Right ventricle myocardium superior (tissue), 1 donor: ENCODE data around the gene KIF25. TPM values are rescaled to one million over a fixed set of nuclear protein-coding genes. Genes with fewer than 3 reads are reported as not detected.

Source experiments
- ATAC-seq: fragments of 200-7000 bp; cut with Tn5 transposase; one replicate; pipeline ENCODE4 v1.9.1; 2020; ENCODE audit warnings: mild to moderate bottlenecking; ENCODE audit not compliant: poor library complexity
- DNase-seq: peaks from one replicate; pipeline ENCODE4 v3.0.0-alpha.2; 2020
- intact Hi-C: fragments of 100-400 bp; cut with DNase I; formaldehyde crosslinking; loops from one replicate; pipeline ENCODE4 v1.11.2; 2022
- total RNA-seq: library from RNA; stranded (reverse); fragmentation: NEBNext Ultra II Directional; extraction: Animal tissue kit (Norgen Biotek cat#: 25700); gene quantifications from one replicate; pipeline ENCODE4 v1.2.1, GENCODE V29; 2021
- donor health status: DM: no; HTN: yes; CAD: no; lungs with severe emphysema.

Gene KIF25
- total RNA-seq, 1 donor from 2014 or later = 0.35 TPM

DNA sequence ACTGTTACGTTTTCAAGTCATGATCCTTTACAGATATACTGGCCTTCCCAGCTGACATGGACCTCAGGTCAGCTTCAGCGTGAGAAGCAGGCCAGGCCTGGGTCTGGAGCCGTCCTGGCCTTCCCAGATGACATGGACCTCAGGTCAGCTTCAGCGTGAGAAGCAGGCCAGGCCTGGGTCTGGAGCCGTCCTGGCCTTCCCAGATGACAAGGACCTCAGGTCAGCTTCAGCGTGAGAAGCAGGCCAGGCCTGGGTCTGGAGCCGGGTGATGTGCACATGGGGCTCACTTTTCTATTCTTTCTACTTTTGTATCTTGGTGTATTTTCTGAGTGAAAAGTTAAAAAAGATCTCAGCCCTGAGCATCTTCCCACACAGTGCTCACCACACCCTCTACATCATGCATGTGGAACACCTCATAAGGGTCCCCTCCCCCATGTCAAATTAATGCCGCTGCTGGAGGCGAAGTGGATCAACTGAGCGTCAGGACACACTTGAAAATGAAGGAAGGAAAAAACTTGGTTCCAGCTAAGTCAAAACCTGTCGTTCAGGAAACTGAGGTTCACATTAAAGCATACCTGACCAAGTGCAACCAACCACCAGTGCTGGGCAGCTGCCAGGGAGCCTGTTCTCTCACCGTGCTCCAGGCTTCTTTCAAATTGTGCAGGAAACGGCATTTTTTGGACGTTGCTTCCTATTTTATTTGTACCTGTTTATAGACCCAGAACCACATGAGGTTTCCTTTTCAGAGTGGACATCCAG is 32.2 kb downstream of the KIF25 start:
- no peak for DNase-seq
- intact Hi-C loops = loop anchor here (10.0 kb wide), 1 partner anchor 65 kb away; no protein-coding TSS in a partner anchor
- ATAC-seq = peak; percentile 35

DNA sequence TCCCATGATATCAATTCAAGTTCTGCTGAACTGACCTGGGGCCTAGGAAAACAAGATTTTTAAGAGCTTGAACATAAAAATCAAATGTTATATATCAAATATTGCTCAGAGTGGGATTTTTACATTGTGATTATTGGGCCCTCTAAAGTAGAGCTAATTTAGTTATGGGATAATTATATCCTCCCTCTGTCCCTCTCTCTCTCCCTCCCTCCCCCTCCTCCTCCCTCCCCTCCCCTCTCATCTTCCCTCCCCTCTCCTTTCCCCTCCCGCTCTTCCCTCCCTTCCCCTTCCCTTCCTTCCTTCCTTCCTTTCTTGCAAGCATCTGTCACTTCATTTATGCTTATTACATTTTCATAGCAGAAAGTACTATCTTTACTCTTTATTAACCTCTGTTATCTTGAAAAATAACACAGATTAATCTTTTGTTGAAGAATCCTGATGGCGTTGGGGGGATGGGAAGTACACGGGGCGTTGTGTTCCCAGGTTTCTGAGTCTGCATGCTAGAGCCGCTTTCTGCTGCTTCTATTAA is 32.8 kb downstream of the KIF25 start:
- intact Hi-C loops = loop anchor here (10.0 kb wide), 1 partner anchor 65 kb away; no protein-coding TSS in a partner anchor
- ATAC-seq (no peak), DNase-seq (no peak)

DNA sequence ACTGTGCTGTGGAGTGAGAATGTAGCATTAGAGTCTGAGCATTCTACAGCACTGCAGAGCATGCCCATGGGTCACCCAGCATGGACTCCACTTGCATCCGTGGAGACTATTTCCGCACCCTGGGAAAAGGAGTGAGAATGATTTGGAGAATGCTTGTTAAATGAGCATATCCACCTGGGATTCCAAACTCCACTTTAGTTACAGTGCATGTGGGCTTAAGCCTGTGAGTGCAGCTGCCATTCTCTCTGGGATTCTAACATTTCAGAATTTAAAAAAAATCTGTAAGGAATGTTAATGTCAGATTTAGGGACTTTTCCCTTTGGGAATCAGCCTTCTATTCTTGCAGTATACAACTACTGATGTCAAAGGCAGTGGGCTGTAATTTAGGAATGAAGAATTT is 33.4 kb downstream of the KIF25 start:
- intact Hi-C loops = loop anchor here (10.0 kb wide), 1 partner anchor 66 kb away; no protein-coding TSS in a partner anchor
- DNase-seq (no peak), ATAC-seq (no peak)

DNA sequence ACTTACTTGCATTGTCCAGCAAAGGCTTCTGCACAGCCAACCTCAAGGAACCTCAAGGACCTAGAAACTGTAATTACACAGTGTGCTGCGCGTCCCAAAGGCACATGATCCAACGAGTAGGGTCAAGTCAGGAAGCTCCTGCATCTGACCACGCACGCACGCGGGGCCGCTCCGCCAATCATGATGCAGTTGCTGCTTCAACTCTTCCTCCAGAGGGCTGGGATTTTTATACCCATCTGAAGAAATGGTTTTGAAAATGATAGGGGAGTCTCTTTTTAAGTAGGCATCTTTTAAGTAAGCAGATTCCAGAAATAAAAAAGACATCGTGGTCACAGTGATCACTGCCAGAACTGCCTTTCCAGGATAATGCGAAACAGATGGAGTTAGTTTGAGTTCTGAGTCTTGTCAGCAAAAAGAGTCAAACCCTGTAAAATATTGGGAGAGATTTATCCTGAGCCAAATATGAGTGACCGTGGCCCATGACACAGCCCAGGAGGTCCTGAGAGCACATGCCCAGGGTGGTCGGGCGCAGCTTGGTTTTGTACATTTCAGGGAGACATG is 34.0 kb downstream of the KIF25 start:
- intact Hi-C loops = loop anchor here (10.0 kb wide), 1 partner anchor 67 kb away; no protein-coding TSS in a partner anchor
- ATAC-seq (peak; percentile 46), DNase-seq (peak; percentile 69)

DNA sequence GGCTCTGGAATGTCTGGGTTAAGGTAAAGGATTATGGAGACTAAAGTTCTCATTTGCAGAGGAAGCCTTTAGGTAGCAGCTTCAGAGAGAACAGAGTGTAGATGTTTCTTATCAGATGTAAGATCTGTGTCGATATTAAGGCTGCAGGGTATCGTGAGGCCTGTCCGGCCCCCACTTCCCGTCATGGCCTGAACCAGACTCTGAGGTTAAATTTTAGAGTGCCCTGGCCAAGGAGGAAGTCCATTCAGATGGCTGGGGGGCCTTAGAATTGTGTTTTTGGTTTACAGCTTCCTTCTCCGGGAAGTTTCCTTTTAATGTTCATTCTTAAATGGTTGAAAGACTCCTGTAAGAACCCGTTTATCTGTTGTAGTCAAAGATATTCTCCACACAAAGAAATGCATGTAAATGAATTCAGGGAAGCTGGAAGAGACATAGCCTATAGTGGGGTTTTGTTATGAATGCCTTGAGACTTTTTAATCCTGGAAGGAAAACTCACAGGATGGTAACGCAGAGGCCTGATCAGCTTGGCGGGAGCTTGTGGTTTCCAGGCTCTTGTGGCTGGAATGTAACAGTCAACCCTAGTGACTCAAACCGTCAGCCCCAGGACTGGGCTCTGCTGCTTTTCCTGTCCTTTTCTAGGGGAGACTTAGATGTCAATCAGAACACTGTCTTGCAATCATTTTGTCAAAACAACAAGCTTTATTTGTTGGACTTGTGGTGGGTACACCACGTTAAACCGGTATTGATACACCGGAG is 34.7 kb downstream of the KIF25 start:
- intact Hi-C loops = loop anchor here (10.0 kb wide), 1 partner anchor 67 kb away; no protein-coding TSS in a partner anchor
- DNase-seq (no peak), ATAC-seq (no peak)

DNA sequence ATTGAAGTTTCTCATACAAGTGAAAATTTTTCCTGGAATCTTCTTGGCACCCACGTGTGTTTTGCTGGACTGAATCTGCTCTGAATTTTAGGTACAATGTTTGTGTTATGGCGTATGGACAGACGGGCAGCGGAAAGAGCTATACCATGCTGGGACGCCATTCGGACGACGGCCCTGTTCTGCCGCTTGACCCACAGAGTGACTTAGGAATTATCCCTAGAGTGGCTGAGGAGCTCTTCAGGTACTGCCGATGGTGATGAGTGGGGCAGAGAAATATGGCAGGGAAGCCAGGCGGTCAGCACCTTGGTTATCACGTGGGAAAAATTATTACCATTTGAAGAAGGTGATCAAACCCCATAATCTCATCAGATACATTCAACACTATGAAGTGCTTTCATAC is 36.3 kb downstream of the KIF25 start:
- ATAC-seq (no peak), DNase-seq (no peak)
- intact Hi-C loops = loop anchor here (10.0 kb wide), 1 partner anchor 69 kb away; no protein-coding TSS in a partner anchor

DNA sequence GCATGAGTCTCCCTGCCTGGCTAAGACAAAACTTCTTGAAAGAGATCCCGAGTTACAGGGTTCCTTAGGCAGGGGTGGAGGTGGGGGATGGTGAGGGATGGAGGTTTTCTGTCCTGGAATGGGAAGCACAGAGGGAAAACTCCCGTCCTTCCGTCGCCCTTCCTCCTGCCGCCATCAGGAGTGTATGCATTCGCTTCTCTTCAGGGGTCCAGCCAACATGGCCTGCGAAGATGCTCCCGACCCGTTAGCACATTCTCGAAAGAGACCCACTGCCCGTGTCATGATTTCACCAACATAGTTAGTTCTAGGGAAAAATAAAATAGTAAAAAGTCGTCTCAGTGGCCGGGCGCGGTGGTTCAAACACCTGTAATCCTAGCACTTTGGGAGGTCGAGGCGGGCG is 37.1 kb downstream of the KIF25 start:
- no peak for ATAC-seq
- no peak for DNase-seq
- intact Hi-C loops = loop anchor here (10.0 kb wide), 1 partner anchor 70 kb away; no protein-coding TSS in a partner anchor

DNA sequence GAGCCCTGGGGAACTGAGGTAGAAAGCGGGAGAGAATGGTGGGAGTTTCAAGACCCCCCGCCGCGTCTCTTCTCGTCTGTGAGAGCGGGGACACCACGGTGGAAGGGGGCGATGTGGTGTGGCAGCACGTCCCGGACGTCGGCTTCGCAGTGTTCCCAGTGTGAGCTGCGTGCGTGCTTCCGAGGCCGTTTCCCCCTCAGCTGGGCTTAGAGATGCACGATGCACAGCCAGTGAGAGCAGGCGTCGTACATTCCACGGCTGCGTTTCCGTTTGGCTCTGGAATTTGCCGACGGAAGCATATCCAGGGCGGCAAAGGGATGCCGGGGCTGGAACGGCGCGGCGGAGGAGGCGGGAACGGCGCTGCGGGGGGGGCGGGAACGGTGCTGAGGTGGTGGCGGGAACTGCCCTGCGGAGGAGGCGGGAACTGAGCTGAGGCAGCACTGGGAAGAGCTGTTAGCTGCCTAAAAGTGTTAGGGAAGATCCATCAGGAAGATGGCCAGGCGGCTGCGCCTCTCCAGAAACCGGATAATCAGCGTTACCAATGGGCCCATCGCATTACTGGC is 37.7 kb downstream of the KIF25 start:
- peak; percentile 66 for ATAC-seq
- peak; percentile 82 for DNase-seq
- intact Hi-C loops = loop anchor here (10.0 kb wide), 1 partner anchor 70 kb away; no protein-coding TSS in a partner anchor

DNA sequence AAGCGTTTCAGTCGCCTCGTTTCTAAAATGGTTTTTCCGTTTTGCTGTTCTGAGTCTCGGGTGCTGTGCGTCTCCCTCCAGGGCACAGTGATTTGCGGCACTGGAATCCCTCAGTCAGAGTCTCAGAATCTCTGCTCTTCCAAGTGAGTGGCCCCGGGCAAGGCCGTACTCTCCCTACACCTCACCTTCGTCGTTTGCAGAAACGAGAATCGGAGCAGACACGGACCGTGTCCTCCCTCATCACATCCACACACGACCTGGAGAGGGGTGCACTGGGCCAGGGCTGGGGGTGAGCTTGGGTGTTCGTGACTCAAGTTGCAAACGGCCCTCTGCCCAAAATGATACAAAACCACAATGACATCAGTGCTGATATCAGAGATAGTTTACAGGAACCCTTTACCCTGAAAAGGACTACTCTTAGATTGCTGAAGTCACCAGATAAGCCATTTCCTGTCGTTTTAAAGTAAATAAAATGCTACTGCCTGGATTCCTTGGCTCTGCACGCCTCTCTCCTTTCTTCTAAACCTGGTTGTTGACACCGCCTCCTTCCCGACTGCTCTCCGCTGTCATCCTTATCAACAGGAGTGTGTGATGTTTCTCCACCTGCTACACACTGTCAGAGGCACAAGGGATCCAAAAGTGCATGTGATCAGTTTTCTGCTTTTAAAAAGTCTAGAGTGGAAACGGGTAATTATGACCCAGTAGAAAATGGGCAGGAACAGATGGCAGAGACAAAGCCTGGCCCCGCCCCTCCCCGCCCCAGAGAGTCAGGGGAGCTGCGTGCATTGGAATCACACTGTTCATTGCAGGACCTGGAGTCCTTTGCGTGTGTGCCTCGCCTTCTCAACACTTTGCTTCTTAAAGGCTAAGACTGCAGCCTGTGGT is 38.4 kb downstream of the KIF25 start:
- intact Hi-C loops = loop anchor here (10.0 kb wide), 1 partner anchor 71 kb away; no protein-coding TSS in a partner anchor
- no peak for DNase-seq
- ATAC-seq = peak; percentile 38

DNA sequence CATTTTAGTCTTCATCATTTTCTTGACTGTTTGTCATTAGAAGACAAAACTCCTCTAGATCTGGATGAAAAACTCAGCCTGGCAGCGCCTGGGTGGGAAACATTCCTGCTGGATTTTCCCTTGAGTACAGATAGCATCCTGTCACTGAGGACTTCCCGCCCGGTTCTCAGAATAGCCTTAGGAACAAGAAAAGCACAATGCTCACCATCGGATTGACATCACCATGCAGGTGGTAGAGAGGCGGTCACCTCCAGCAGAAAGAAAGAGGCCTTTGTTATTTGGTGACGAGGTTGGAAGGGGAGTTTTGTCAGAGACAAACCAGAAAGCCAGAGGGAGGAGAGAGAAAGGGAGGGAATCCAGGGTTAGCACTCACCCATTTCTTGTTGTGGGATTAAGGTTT is 39.8 kb downstream of the KIF25 start:
- ATAC-seq (peak; percentile 34), DNase-seq (no peak)
- intact Hi-C loops = loop anchor here (10.0 kb wide), 1 partner anchor 72 kb away; no protein-coding TSS in a partner anchor

DNA sequence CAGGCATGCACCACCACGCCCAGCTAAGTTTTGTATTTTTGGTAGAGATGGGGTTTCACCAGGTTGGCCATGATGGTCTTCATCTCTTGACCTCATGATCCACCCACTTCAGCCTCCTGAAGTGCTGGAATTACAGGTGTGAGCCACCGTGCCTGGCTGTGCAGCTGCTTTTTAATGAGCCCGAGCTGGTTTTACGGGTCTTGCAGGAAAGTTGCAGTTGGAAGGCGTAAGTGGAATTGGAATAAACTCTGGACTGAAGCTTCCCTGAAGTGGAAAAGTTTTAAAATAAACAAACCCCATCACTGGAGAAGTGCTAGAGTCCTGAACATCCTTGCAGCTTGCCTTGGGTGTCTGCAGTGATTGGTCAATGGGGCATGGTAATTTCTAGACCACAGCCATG is 40.4 kb downstream of the KIF25 start:
- intact Hi-C loops = loop anchor here (10.0 kb wide), 1 partner anchor 73 kb away; no protein-coding TSS in a partner anchor
- no peak for DNase-seq
- no peak for ATAC-seq

DNA sequence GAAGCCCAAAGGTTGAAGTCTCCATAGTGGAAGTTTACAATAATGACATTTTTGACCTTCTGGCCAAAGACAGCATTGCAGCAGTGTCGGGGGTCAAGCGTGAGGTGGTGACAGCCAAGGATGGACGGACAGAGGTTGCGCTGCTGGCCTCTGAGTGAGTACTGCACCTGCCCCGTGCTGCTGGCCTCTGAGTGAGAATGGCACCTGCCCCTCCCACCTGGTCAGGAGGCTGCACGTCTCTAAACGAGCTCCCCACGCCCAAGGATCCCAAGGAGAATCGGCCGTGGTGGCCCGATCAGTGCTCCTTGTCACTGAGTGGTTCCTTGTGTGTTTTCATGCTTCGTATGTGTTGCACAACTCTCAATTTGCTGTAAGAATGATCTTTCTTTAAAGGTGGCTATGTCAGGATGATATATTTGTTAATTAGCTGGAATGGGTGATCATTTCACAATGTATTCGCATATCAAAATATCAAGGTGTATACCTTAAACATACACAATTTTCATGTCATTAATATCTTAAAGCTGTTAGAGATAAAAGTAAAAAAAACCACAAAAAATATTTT is 41.2 kb downstream of the KIF25 start:
- DNase-seq (no peak), ATAC-seq (no peak)
- intact Hi-C loops = loop anchor here (10.0 kb wide), 1 partner anchor 74 kb away; no protein-coding TSS in a partner anchor

DNA sequence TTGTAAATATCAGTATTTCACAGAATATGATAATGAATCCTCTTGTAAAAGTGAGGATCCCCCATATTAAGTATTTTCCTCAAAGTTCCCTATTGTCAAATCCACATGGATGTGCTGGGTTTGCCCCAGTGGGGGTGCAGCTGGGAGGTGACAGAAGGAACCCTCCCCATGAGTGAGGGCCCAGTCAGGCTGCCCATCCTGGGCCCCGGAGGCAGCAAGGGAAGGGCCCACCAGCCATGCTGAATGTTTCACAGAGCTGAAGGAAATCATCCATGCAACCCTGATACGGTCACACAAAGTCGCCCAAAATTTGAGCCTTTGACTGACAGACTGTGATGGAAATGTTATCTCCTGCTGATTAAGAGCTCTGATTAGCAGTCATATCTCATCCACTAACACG is 41.8 kb downstream of the KIF25 start:
- intact Hi-C loops = loop anchor here (10.0 kb wide), 1 partner anchor 74 kb away; no protein-coding TSS in a partner anchor
- DNase-seq (no peak), ATAC-seq (no peak)

DNA sequence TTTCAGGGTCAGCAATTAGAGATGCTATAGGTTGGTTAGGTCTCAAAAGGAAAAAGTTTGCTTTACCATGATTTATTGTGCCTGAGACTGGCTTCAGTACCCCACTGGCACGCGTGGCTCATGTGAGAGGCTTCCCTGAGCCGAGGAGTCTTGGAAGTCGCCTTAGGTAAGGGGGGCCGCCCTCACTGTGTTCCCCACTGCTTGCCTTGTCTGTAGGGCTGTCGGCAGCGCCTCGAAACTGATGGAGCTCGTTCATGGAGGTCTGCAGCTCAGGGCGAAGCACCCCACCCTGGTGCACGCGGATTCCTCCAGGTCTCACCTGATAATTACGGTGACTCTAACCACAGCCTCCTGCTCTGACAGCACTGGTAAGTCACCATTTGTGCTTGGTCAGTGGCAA is 42.4 kb downstream of the KIF25 start:
- no peak for ATAC-seq
- intact Hi-C loops = loop anchor here (10.0 kb wide), 1 partner anchor 75 kb away; no protein-coding TSS in a partner anchor
- DNase-seq = no peak

DNA sequence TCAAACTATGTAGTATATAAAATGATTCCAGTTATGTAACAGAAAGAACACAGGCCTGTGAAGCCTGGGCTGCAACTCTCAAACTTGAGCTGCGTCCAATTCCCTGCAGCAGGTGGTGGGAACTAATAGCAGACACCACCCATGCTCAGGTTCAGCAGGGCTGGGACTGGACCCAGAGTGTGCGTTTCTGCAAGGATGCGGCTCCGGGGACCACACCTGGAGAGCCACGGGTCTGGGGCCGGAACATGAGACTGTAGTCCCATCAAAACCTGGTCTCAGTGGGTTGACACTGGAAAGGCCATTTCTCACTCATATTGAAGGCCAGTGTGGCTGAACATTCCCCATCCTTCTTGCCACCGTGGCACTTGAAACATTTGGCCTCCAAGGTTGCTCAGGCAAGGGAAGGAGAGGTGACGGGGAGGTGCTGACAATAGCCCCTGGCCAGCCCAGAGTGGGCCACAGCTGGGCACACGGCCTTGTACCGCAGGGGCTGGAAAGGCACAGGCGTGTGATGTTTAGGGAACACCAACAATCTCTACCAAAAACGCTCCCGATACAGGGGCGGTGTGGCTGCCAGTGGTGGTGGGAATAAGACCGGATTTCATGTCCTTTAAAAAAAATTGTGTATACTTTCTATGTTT is 43.5 kb downstream of the KIF25 start:
- ATAC-seq = no peak
- DNase-seq = no peak
- intact Hi-C loops = no loop called here

DNA sequence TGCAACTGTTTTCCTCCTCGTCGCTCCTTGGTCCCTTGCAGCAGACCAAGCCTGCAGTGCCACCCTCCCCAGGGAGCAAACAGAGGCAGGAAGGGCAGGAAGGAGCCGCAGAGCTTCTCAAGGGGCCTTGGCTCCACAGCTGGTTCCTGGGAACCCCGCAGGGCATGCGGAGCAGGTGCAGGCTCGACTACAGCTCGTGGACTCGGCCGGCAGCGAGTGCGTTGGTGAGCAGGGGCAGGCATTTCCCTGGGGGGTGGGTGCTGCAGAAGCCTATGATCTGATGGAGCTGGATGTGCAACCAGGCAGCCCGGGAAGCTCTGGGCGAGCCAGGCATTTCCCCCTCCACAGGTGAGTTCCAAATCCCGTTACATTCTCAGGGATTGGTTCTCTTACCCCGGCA is 44.5 kb downstream of the KIF25 start:
- ATAC-seq = no peak
- DNase-seq = no peak
- intact Hi-C loops = no loop called here
